Heart right ventricle (tissue), 16 donors: ENCODE measurements around the gene PROCR. TPM values are rescaled to one million over a fixed set of nuclear protein-coding genes. Genes with fewer than 3 reads are reported as not detected.

ENCODE experiments used
- ATAC-seq, 8 donors: fragments of 200-7000 bp; cut with Tn5 transposase; one replicate each; pipeline ENCODE4 v1.9.1; 2020; ENCODE audit warnings: mild to moderate bottlenecking in 8 of 8, moderate library complexity in 8 of 8, moderate number of reproducible peaks in 1 of 8
- DNase-seq, 2 donors: peaks; one replicate each; pipeline ENCODE4 v3.0.0-alpha.2; 2020
- H3K27ac ChIP-seq, 10 donors: fragments of 200-600 bp; sonication (generic) in 2 of 10; one replicate each; pipeline versions ENCODE4 v1.5.0 to v1.8.0; 2020 to 2022; ENCODE audit warnings: mild to moderate bottlenecking in 3 of 10
- H3K27me3 ChIP-seq, 7 donors: fragments of 200-600 bp; one replicate each; pipeline ENCODE4 v1.8.0; 2021 to 2022; ENCODE audit warnings: mild to moderate bottlenecking in 2 of 7
- H3K36me3 ChIP-seq, 9 donors: fragments of 200-600 bp; sonication (generic) in 1 of 9; one replicate each; pipeline versions ENCODE4 v1.5.0 to v1.8.0; 2020 to 2022; ENCODE audit warnings: mild to moderate bottlenecking in 2 of 9
- H3K4me1 ChIP-seq, 9 donors: fragments of 200-600 bp; sonication (generic) in 1 of 9; one replicate each; pipeline versions ENCODE4 v1.5.0 to v1.8.0; 2020 to 2022; ENCODE audit warnings: mild to moderate bottlenecking in 4 of 9
- H3K4me3 ChIP-seq, 10 donors: fragments of 200-600 bp; sonication (generic) in 2 of 10; one replicate each; pipeline versions ENCODE4 v1.5.0 to v1.8.0; 2020 to 2022; ENCODE audit warnings: mild to moderate bottlenecking in 7 of 10, moderate library complexity in 2 of 10
- H3K9me3 ChIP-seq, 11 donors: fragments of 200-600 bp in 10 of 11; sonication (generic) in 2 of 11; one replicate each; pipeline versions ENCODE4 v1.5.0 to v1.8.0; 2013 to 2022; ENCODE audit warnings: mild to moderate bottlenecking in 2 of 11, control low read depth in 1 of 11, moderate library complexity in 1 of 11
- WGBS, 2 donors: extraction: QIAGEN DNeasy Blood & Tissue Kit; methylation state at CpG; one replicate each; pipeline ENCODE4 v1.1.7; 2013; ENCODE audit warnings: inconsistent platforms in 1 of 2; 5-methylcytosine and 5-hydroxymethylcytosine counted together
- intact Hi-C, 10 donors: fragments of 100-400 bp; cut with DNase I; formaldehyde crosslinking; loops; one replicate each; pipeline versions ENCODE4 v1.11.1 to v1.14.2; 2022
- polyA plus RNA-seq, 2 donors: library from polyadenylated mRNA; stranded (reverse); fragments of 200-250 nt; gene quantifications; one replicate each; pipeline ENCODE4 v1.2.3, GENCODE V29; 2013
- total RNA-seq, 10 donors: library from RNA; stranded (reverse); fragmentation: NEBNext Ultra II Directional in 3 of 10; extraction: Animal tissue kit (Norgen Biotek cat#: 25700) in 3 of 10; gene quantifications; one replicate each; pipeline versions ENCODE4 v1.2.1 to v1.2.4, GENCODE V29; 2021 to 2023
- TF ChIP-seq, protein P1 (sequence below), 9 donors: fragments of 200-600 bp; sonication (generic) in 2 of 9; IDR thresholded peaks; one replicate each; pipeline versions ENCODE4 v1.5.0 to v1.8.0; 2021 to 2022; ENCODE audit warnings: antibody characterized with exemption in 9 of 9, mild to moderate bottlenecking in 5 of 9, moderate library complexity in 1 of 9
- donor health status: Arrhythmogenic right ventricular cardiomyopathy.
- donor health status: ischemic (EF 13 %, LVEDD 7.1; RV severe dilation, severe dysfunction).
- donor health status: healthy with polysubstance abuse.
- donor health status: DM: no; HTN: yes; CAD: no.
- donor health status: DM: no; HTN: no; CAD: no.
- donor health status: ischemic (EF 25% LVEDD 6.9; RV normal size, moderate dysfunction).
- donor health status: ischemic (EF 25% LVEDD 5.7; RV mildly dilated, moderate dysfunction).
- donor health status: healthy.
- donor health status: DM: yes; HTN: yes; CAD: no.
- donor health status: Ischemic cardiomyopathy.
- donor health status: ischemic (EF 35%, LVEDD 5.7; RV mildly dilated, moderate dysfunction).
- donor health status: nonischemic (EF 11% LVEDD 7.7; RV severe dilation, severe dysfunction).
- donor health status: DM: yes; HTN: yes; CAD: no.
- donor health status: PGD.
- donor health status: ischemic (EF 29% LVEDD 5.4; RV normal size, mild dysfunction).
- donor health status: nonischemic (EF 23%, LVEDD 6.1; RV moderate dilation, normal function).

The PROCR gene
- total and polyA plus RNA-seq, 12 donors, result 3.0 to 26.7 (median 8.8) TPM

- DNase-seq (no peak), ATAC-seq (no peak)
- H3K27me3 ChIP-seq, result no peaks in the 10 kb centered on the region
- TF ChIP-seq, protein P1, sequence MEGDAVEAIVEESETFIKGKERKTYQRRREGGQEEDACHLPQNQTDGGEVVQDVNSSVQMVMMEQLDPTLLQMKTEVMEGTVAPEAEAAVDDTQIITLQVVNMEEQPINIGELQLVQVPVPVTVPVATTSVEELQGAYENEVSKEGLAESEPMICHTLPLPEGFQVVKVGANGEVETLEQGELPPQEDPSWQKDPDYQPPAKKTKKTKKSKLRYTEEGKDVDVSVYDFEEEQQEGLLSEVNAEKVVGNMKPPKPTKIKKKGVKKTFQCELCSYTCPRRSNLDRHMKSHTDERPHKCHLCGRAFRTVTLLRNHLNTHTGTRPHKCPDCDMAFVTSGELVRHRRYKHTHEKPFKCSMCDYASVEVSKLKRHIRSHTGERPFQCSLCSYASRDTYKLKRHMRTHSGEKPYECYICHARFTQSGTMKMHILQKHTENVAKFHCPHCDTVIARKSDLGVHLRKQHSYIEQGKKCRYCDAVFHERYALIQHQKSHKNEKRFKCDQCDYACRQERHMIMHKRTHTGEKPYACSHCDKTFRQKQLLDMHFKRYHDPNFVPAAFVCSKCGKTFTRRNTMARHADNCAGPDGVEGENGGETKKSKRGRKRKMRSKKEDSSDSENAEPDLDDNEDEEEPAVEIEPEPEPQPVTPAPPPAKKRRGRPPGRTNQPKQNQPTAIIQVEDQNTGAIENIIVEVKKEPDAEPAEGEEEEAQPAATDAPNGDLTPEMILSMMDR (IDR thresholded peaks at IDR 0.05), result no peak
- H3K9me3 ChIP-seq, result no peaks in the 10 kb centered on the region
- H3K4me3 ChIP-seq, result peak overlapping the region in 8 of 10 donors; percentile 36 to 59 (median 50)
- intact Hi-C loops, result loop anchor here in 1 of 10 donors (5.0 kb wide), 1 partner anchor 36 kb away; no protein-coding TSS in a partner anchor
- peak overlapping the region in 9 of 10 donors; percentile 34 to 90 (median 63) for H3K27ac ChIP-seq
- peaks cover 5 to 46% (median 27%) of the 10 kb centered on the region in 9 donors for H3K4me1 ChIP-seq
- 62 to 76% methylated on average over 1 of the region's 1 CpG for WGBS, 2 donors
- peaks cover 0 to 7% (median 0%) of the 10 kb centered on the region in 9 donors for H3K36me3 ChIP-seq
These were observed 477 bp upstream of the PROCR start for GRCh38 chr20:35171438-35171752.

DNA sequence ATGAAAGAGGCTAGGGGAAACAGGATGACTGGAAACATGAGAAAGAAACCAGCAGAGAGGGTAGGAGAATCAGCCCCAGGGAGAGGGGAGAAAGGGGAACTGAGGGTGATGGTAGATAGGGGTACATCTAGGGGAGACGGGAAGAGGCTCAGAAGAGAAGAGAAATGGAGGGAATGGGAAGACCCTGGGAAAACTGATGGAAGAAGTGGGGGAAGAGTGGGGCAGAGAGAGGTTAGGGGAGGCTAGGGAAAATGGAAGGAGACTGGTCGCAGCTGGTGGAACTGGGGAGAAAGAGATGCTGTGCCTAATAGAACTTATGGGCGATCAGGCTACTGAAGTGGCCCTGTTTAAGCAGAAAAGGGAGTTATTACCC, 548 bp downstream of the PROCR start:
- intact Hi-C loops, result loop anchor here in 1 of 10 donors (5.0 kb wide), 1 partner anchor 35 kb away; no protein-coding TSS in a partner anchor
- peak overlapping the region in 9 of 10 donors; percentile 58 to 90 (median 68) for H3K27ac ChIP-seq
- no peaks in the 10 kb centered on the region for H3K9me3 ChIP-seq
- peaks cover 0 to 17% (median 0%) of the 10 kb centered on the region in 9 donors for H3K36me3 ChIP-seq
- ATAC-seq (peak in 2 of 8 donors; percentile 3 to 6), DNase-seq (no peak)
- TF ChIP-seq, protein P1 (IDR thresholded peaks at IDR 0.05), result no peak
- H3K4me1 ChIP-seq, result peaks cover 0 to 35% (median 17%) of the 10 kb centered on the region in 9 donors
- H3K4me3 ChIP-seq, result peak overlapping the region in 9 of 10 donors; percentile 36 to 59 (median 49)
- WGBS, 2 donors, result 68 to 76% methylated on average over 3 of the region's 3 CpGs
- no peaks in the 10 kb centered on the region for H3K27me3 ChIP-seq

GRCh38 chr20:35173576-35174192, 1.8 kb downstream of the PROCR start:
- Histone ChIP-seq H3K4me3 (peak overlapping the region in 7 of 10 donors; percentile 3 to 58 (median 20)), H3K9me3 (no peaks in the 10 kb centered on the region), H3K36me3 (peaks cover 0 to 24% (median 0%) of the 10 kb centered on the region in 9 donors), H3K27me3 (no peaks in the 10 kb centered on the region), H3K4me1 (peaks cover 0 to 31% (median 13%) of the 10 kb centered on the region in 9 donors), H3K27ac (peak overlapping the region in 1 of 10 donors; percentile 47)
- ATAC-seq (no peak), DNase-seq (no peak)
- WGBS, 2 donors, result 81 to 87% methylated on average over 12 of the region's 12 CpGs
- intact Hi-C loops, result loop anchor here in 1 of 10 donors (5.0 kb wide), 1 partner anchor 34 kb away; no protein-coding TSS in a partner anchor
- TF ChIP-seq, protein P1 (IDR thresholded peaks at IDR 0.05), result no peak

- ATAC-seq (no peak), DNase-seq (peak in 1 of 2 donors; percentile 23)
- WGBS, 2 donors, result 43 to 53% methylated on average over 45 to 49 of the region's 49 CpGs
- peaks cover 0 to 31% (median 13%) of the 10 kb centered on the region in 9 donors for H3K4me1 ChIP-seq
- TF ChIP-seq, protein P1 (IDR thresholded peaks at IDR 0.05), result no peak
- peak overlapping the region in 4 of 10 donors; percentile 3 to 58 (median 32) for H3K4me3 ChIP-seq
- intact Hi-C loops, result loop anchor here in 1 of 10 donors (5.0 kb wide), 1 partner anchor 33 kb away; no protein-coding TSS in a partner anchor
- peaks cover 0 to 24% (median 0%) of the 10 kb centered on the region in 9 donors for H3K36me3 ChIP-seq
- no peaks in the 10 kb centered on the region for H3K27me3 ChIP-seq
- H3K9me3 ChIP-seq, result no peaks in the 10 kb centered on the region
- no peak overlapping the region for H3K27ac ChIP-seq
These were observed 2.8 kb downstream of the PROCR start for GRCh38 chr20:35174458-35175216.
